Right ventricle myocardium superior (tissue), 1 donor: ENCODE results near the gene HEYL. TPM values are rescaled to one million over a fixed set of nuclear protein-coding genes. Genes with fewer than 3 reads are reported as not detected.

ENCODE experiments used
- ATAC-seq: fragments of 200-7000 bp; cut with Tn5 transposase; one replicate; pipeline ENCODE4 v1.9.1; 2020; ENCODE audit warnings: mild to moderate bottlenecking; ENCODE audit not compliant: poor library complexity
- DNase-seq: peaks from one replicate; pipeline ENCODE4 v3.0.0-alpha.2; 2020
- intact Hi-C: fragments of 100-400 bp; cut with DNase I; formaldehyde crosslinking; loops from one replicate; pipeline ENCODE4 v1.11.2; 2022
- total RNA-seq: library from RNA; stranded (reverse); fragmentation: NEBNext Ultra II Directional; extraction: Animal tissue kit (Norgen Biotek cat#: 25700); gene quantifications from one replicate; pipeline ENCODE4 v1.2.1, GENCODE V29; 2021
- donor health status: DM: no; HTN: yes; CAD: no; lungs with severe emphysema.

Gene HEYL
- total RNA-seq, 1 donor from 2014 or later, result 16.9 TPM

DNA sequence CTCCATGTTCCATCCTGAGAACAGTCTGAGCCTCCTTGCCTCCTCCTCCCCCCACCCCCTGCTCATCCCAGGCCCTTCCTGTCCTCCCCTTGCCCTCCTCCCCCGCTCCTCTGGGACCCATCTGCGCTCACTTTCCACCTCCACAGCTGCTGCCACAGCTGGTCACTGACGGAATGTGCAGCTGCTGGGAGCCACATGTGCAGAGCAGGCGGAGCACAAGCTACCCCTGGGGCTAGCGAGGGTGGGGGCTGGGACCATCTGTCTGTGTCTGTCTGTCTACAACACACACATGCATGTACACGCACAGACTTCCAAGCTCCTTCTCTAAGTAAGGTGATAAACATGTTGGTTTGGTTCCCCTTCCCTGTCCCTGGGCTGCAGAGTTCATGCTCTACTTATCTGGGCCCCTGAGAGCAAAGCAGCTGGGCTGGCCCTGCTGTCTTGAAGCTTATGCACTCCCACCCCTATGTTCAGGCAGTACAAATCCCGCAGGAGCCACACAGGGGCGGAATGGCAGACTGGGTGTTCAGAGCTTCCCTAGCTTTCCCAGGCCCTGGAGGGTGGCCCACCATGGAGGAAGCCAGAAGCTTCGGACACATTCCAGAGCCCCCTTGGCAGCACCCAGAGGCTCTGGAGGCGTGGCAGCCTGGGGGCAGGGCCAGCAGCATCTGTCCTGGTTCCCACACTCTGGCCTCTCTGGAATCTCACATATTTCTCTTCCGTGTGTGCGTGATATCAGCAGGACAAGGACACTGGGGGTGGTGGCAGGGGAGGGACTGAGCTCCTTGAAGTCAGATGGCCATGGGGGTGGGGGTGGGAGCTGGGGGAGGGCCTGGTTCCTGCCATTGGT, 7.0 kb upstream of the HEYL start:
- DNase-seq (peak; percentile 93), ATAC-seq (peak; percentile 85)
- intact Hi-C loops, result no loop called here

DNA sequence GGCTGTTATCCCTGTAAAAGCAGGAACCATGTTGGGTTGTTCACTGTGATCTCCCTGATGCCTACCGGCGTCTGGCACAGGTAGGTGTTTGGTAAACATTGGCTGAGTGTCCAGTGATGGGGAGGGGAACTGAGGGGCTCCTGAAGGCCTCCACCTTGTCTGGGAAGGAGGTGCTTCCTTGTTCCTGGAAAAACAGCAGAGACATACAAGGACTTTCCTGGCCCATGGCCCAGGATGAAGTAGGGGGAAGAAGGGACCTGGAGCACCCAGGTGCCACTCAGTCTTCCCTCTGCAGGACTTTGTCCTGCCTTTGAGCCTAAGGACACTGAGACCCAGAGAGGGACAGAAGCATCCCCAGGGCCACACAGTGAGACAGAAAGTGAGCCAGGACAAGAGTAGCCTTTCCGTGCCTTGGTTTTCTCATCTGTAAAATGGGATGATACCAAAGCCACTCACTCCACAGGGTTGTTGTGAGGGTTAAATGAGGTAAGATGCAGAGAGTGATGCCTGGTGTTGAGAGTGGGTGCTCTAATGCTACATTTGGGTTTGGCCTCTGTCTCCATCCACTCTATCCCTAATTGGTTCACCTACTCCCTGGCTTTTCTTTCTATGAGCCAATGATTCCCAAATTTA, 6.1 kb upstream of the HEYL start:
- DNase-seq, result no peak
- no peak for ATAC-seq
- intact Hi-C loops, result no loop called here

DNA sequence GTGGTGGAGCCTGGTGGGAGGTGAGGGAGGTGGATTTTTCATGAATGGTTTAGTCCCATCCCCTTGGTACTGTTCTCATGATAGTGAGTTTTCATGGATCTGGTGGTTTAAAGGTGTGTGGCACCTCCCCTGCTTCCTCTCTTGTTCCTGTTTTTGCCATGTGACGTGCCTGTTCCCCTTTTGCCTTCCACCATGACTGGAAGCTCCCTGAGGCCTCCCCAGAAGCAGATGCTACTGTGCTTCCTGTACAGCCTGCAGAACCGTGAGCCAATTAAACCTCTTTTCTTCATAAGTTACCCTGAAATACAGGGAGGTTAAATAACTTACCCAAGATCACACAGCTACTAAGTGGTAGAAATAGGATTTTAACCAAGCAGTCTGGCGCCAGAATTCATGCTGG, 4.3 kb upstream of the HEYL start:
- DNase-seq (no peak), ATAC-seq (no peak)
- intact Hi-C loops, result no loop called here

DNA sequence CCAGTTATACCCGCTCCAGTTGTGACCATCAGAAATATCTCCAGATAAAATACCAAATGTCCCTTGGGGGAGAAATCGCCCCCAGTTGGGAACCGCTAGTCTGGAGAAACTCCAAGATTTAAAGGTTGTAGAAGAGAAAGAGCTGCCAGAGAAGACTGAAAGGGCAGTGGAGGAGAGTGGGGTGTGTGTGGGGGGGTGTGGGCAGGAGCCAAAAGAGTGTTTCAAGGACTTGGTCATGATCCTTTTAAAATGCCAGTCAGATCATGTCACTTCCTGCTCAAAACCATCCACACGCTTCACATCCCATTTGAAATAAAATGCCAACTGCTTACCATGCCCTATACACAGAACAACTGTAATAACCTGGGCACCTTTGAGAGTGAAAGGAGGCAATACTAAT, 3.4 kb upstream of the HEYL start:
- ATAC-seq (no peak), DNase-seq (no peak)
- intact Hi-C loops, result no loop called here

DNA sequence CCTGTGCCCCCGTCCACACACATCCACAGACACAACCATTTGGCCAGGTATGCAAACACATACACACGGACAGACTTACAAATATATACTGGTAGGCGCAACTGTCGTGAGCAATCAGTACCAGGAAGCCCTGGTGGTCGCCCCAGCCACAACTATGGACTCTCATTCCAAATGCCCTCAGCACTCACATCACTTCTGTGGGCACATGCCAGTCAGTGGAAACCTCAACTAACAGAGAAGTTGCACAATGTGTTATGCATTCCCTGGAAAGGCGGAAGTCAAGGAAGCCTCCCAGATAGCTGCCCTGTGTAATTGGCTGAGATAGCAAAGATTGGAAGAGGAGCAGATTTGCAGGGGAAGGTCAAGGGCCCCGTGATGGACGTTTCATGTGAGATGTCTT, 1.4 kb upstream of the HEYL start:
- no peak for DNase-seq
- intact Hi-C loops, result no loop called here
- ATAC-seq, result no peak

DNA sequence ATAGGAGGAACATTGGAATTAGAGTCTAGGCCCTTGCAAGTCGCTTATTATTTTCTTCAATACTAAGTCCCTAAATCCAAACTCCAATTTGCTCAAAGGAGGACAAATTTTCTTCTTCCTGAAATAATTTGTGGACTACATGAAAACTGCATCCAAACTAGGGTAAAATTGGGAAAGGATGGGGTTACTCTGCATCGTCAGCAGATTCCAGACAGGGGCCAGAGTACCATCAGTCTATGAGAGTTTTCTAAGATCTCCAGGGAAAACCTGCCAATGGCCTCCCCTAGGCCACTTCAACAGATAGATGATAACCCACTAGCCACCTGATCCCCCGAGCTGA, 508 bp downstream of the HEYL start:
- DNase-seq (no peak), ATAC-seq (no peak)
- intact Hi-C loops, result no loop called here

DNA sequence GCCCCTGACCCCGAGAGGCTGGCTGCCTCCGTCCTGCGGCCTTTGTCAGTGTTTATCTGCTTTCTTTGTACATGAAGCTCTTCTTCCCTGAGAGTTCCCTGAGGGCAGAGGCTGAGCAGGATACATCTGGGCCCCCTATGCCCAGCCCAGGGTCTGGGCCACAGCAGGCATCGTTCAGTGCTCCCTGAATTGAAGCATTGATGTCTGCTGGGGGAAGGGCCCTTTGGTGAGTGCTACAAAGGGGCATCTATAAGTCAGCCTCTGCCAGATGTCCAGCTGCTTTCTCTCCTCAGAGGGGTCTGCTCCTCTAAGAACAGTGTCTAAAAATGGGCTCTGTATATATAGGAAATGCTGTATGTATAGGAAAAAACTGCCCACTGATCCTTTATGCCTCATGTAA, 2.1 kb downstream of the HEYL start:
- ATAC-seq (no peak), DNase-seq (no peak)
- intact Hi-C loops, result no loop called here

DNA sequence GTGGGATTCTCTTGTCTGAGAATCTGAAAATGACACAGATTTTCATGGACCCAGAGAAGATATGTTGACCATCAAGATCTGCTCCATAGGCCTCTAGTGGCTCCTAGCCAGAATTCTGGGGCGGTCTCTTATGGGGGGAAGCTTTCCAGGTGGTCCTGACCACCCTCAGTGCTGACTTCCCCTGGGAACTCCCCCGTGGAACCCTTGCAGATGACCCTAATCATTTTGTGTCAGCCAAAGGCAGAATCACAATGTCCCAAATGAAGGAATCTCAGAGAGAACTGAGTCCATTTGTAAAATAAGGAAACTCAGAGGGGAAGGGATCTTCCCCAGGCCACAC, 3.6 kb downstream of the HEYL start:
- intact Hi-C loops, result no loop called here
- DNase-seq, result no peak
- ATAC-seq, result no peak

DNA sequence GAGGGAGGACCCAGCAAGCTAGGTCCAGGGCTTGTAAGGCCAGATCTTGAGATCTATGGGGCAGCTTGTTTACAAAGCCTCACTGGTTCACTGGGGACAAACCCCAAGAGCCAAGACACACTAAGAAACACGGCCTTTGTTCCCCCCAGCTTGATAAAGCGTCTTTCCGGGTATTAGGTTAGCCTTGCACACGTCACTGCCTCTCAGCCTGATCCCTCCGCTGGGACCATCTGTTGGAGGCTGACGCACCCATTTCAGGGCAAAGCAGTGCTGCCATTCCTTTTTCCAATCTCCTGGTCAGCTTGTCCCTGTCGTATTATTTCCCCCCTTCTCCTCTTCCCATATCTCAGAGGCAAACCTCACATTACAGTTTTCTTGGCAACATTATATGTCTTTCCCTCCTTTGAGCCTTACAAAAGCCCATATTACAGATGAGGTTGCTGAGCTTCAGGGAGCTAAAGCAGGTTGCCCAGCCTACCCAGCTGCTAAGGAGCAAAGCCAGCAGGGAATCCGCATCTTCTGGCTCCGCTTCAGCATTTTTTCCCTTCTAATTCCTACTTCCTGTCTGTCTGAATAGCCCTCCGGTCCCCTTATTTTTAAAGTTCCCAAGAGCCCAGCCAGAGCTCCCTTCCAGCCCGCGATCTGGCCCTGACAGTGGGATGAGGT, 4.1 kb downstream of the HEYL start:
- DNase-seq (peak; percentile 72), ATAC-seq (peak; percentile 48)
- intact Hi-C loops, result no loop called here

DNA sequence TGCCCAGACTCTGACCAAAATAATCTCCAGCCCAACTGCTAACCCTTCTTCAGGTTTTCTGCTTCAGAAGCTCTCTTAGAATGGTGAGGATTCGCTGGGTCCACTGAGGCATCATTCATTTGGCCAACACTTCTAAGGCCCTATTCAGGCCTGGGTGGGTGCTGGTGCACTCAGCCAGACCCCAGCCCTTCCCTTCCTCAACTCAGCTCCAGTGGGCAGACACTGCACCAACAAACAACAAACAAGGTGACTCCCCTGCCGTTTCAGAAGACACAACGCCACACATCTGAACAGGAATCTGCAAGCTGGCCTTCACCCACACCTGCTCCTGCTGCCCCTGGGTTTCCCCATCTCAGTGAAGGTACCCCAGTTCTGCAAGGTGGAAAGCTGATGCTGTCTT, 6.0 kb downstream of the HEYL start:
- no peak for ATAC-seq
- DNase-seq, result no peak
- intact Hi-C loops, result no loop called here

DNA sequence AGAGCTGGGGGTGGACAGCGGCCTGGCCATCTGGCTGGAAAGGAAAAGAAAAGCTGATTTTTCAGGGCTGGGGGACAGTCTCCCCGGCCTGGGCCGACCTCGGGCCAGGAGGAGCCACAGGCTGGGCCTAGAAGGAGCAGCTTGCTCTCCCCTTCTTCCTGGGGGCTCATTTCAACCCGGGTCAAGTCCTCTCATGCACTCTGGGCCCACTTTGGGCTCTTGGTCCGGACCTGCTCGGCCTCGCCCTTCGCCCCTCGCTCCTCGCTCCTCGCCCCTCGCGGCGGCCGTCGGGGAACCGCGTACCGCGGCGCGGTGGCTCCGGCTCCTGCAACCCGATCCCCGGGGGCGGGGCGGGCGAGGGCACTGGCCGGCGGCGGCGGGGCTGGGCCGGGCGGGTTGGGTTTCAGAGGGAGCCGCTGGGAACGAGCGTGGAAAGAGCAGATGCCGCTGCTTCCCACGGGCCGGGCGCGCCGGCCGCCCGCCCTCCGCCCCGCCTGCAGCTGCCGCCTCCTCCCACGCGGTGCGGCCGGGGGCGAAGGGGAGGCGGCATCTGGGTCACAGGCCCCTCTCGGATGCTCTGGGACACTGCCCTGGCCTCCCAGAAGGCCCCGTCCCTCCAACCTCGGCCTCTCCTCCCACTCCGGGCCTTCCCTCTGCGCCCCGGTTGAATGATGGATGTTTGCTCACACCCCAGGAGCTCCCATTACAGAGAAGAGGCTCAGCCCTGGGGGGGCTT, 6.6 kb downstream of the HEYL start:
- DNase-seq (peak; percentile 85), ATAC-seq (peak; percentile 83)
- intact Hi-C loops, result no loop called here

DNA sequence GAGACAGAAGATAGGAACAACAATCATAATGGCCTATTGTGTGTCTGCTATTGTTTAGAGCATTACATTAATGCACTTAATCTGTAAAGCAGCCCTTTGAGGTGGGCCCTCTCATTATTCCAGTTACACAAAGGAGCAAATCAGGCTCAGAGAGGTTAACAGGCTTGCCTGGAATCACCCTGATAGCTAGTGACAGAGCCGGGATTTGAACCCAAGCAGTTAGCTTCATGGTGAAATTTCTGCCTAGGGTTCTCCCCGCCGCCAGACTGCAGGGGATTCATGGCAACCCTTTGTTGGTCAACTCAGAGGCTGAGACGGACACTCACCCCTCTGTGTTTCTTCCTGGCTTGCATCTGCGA, 7.1 kb downstream of the HEYL start:
- no peak for ATAC-seq
- intact Hi-C loops, result no loop called here
- DNase-seq, result no peak

DNA sequence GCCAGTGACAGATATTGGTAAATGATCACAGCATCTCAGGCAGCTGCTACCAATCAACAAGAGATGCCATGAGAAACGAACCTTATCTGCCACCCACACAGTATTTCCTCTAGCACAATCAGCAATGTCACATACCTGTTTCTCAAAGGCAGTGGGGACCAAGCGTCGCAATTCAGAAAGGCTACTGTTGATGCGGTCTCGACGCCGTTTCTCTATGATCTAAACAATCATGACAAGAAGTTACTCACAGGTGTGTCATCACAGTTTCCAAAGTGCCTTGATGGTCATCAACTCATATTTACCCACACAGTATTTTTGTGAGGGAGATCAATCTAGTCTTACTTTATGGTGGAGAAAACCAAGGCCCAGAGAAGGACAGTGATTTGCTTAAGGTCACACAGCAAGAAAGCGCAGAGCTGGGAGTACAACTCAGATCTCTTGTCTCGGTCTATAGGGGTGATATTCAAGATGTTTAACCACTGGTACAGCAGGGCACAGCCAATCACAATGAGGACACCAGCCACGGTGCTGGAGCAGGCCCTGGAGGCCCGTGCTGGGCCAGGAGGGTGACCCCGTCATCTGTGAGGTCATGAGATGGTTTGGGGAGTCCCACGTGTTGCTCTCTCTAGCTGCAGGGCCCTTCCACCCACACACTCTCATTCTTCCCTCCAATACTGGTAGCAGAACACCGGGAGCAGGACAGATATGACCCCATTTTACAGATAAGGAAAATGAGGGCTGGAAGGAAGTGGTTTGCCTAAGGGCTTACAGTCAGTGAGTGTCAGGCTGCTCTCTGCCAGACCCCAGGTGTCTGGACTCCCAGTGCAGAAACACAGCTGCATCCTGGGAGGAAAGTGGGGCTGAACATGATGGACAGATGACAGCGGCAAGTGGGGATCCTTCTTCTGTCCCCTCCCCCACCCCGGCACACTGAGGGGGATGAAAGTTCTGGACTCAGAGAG, 7.8 kb downstream of the HEYL start:
- intact Hi-C loops, result no loop called here
- no peak for ATAC-seq

DNA sequence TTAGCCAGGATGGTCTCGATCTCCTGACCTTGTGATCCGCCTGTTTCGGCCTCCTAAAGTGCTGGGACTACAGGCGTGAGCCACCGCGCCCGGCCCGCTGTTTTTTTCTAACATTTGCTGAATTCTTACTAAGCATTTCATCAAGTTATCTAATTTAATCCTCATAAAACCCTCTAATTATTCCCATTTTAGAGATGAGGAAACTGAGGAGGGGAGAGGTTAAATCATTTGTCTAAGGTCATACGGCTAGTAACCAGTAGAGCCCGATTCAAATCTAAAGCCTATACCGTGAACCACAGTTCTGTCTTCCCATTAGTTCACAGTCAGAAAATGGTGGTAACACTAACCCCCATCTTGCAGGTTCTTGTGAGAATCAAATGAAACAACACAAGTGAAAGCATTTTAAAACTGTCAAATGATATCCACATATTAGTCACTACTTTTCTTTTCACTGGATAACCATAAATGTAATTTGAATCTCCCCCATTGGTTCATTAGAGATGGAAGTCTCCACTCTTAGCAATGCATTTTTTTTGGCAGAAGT, 10.6 kb downstream of the HEYL start:
- DNase-seq (no peak), ATAC-seq (no peak)
- intact Hi-C loops, result no loop called here

More for the DNA sequence above, 7.8 kb downstream of the HEYL start:
- no peak for DNase-seq

DNA sequence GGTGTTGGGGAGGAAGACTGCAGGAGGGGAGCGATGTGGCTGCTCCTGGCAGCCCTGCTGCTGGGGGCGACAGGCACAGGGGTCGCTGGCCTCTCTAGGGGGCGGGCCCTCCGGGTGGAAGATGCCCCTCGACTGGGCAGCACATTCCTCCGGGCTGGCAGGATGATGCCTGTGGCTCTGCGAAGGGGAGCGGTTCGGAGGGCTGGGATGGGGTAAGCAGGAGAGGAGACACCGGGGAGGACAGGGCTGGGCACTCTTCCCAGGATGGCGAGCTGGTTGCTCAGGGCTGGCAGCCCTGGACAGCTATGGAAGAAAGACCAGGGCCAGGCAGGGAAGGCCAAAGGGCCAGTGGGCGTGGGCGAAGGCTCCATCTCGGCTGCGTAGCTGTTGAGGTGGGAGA, 12.8 kb downstream of the HEYL start:
- intact Hi-C loops, result no loop called here
- DNase-seq, result no peak
- ATAC-seq, result no peak

DNA sequence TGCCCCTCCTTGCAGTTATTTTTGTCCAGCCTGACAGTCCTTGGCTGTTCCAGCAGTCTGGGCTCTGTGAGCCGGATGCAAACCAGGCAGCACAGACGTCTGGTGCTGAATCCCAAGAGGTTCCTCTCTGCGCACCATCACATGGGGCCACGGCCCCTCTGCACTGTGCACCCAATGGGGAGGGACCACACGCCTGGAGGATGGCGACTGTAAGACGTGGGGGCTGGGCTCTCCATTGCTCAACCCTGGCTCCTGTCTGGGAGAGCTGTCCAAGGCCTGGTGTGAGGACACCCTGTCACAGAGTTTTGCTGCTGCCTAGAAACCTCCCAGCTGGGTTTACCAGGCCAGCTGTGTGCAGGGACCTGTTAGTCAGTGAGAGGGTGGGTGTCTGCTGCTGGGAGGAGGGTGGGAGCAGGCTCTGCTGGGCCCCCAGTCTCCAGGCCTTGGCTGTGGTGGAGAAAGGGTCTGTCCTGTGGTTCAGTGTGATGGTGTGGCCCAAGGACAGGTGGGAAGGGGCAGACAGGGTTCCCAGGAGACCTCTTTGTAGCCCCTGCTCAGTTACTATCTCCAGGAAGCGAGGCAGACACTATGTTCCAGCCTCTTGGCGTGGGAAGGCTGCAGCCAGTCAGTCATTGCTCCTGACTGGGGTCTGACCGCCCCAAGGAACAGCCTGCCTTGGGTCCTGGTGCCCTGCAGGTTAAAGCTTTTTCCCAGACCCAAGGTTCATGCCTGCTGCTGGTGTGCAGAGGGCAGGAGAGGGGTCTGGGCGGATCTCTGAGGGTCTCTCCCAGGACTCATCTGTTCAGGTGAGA, 13.8 kb downstream of the HEYL start:
- intact Hi-C loops, result no loop called here
- peak; percentile 86 for ATAC-seq
- DNase-seq, result peak; percentile 91

DNA sequence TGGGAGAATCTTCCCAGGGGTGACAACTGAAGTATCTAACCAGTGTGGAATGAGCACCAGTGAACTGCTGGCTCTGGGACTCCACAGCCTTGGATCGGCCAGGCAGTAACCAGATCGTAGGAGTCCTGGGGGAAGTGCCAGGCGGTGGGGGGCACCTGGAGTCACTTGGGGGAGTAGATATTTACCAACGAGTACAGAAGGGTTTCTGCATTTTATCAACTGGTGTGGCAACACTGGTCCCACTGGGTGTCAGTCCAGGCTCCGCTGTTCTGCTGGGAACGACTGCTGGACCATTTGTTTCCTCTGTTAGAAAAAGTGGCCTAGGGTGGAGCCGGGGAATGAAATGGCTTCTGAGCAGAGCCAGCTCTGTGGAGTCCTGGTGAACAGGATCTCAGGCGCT, 14.4 kb downstream of the HEYL start:
- intact Hi-C loops, result no loop called here
- DNase-seq (peak; percentile 65), ATAC-seq (peak; percentile 0)
